IgD-negative memory B cell (primary cell): Measurements from ENCODE around the gene GALNT9. TPM values are rescaled to one million over a fixed set of nuclear protein-coding genes. Genes with fewer than 3 reads are reported as not detected.
A peak's percentile ranks its signal among the peaks of the same experiment; 100 is the strongest.
"Not testable (repeated sequence)": the region's sequence is repeated elsewhere in the genome, so short reads cannot be mapped to it uniquely, and the experiment has no call there.

ENCODE experiments used
- H3K27ac Mint-ChIP-seq, 3 donors: one replicate each; pipeline ENCODE4 v1.8.0; 2020 to 2022; ENCODE audit warnings: mild to moderate bottlenecking in 3 of 3, mixed read lengths in 3 of 3, moderate library complexity in 1 of 3
- H3K27me3 Mint-ChIP-seq: one replicate; pipeline ENCODE4 v1.8.0; 2021; ENCODE audit warnings: mixed read lengths
- H3K36me3 Mint-ChIP-seq: one replicate; pipeline ENCODE4 v1.8.0; 2020; ENCODE audit warnings: mild to moderate bottlenecking, mixed read lengths
- H3K4me1 Mint-ChIP-seq, 3 donors: one replicate each; pipeline ENCODE4 v1.8.0; 2020 to 2022; ENCODE audit warnings: mixed read lengths in 3 of 3, mild to moderate bottlenecking in 1 of 3
- H3K4me3 Mint-ChIP-seq, 4 donors: one replicate each; pipeline ENCODE4 v1.8.0; 2020 to 2022; ENCODE audit warnings: mild to moderate bottlenecking in 4 of 4, mixed read lengths in 4 of 4, moderate library complexity in 3 of 4
- H3K9me3 Mint-ChIP-seq, 3 donors: one replicate each; pipeline ENCODE4 v1.8.0; 2020 to 2021; ENCODE audit warnings: mixed read lengths in 3 of 3, mild to moderate bottlenecking in 1 of 3
- polyA plus RNA-seq: library from polyadenylated mRNA; unstranded; fragments of 300-500 nt; fragmentation: Illumina TruSeq; gene quantifications from one replicate; pipeline ENCODE4 v1.2.3, GENCODE V29; 2021

GALNT9 gene
- polyA plus RNA-seq, 1 donor from 2014 or later: 1.5 TPM

- Mint-ChIP-seq H3K27ac (peak overlapping the region; percentile 40 to 76 (median 64)), H3K4me3 (no peak overlapping the region), H3K27me3 (no peaks in the 10 kb centered on the region), H3K4me1 (no peaks in the 10 kb centered on the region), H3K36me3 (no peaks in the 10 kb centered on the region), H3K9me3 (no peaks in the 10 kb centered on the region)
These were observed 174.2 kb downstream of the GALNT9 start for GRCh38 chr12:132154941-132155770.

GRCh38 chr12:132154341-132154761 lies 175.0 kb downstream of the GALNT9 start:
- H3K36me3 Mint-ChIP-seq: no peaks in the 10 kb centered on the region
- H3K4me3 Mint-ChIP-seq: peak overlapping the region; percentile 3 to 75 (median 40)
- no peaks in the 10 kb centered on the region for H3K27me3 Mint-ChIP-seq
- H3K9me3 Mint-ChIP-seq: no peaks in the 10 kb centered on the region
- H3K4me1 Mint-ChIP-seq: no peaks in the 10 kb centered on the region
- H3K27ac Mint-ChIP-seq: peak overlapping the region; percentile 40 to 76 (median 64)

GRCh38 chr12:132153501-132154340 lies 175.7 kb downstream of the GALNT9 start:
- peak overlapping the region; percentile 23 to 64 (median 40) for H3K27ac Mint-ChIP-seq
- peak overlapping the region; percentile 3 to 75 (median 40) for H3K4me3 Mint-ChIP-seq
- H3K4me1 Mint-ChIP-seq: no peaks in the 10 kb centered on the region
- H3K9me3 Mint-ChIP-seq: no peaks in the 10 kb centered on the region
- H3K36me3 Mint-ChIP-seq: no peaks in the 10 kb centered on the region
- no peaks in the 10 kb centered on the region for H3K27me3 Mint-ChIP-seq

- no peaks in the 10 kb centered on the region for H3K27me3 Mint-ChIP-seq
- H3K4me3 Mint-ChIP-seq: no peak overlapping the region
- H3K27ac Mint-ChIP-seq: peak overlapping the region in 1 of 3 donors; percentile 27
- H3K4me1 Mint-ChIP-seq: no peaks in the 10 kb centered on the region
- no peaks in the 10 kb centered on the region for H3K36me3 Mint-ChIP-seq
- no peaks in the 10 kb centered on the region for H3K9me3 Mint-ChIP-seq
These were observed 176.4 kb downstream of the GALNT9 start for GRCh38 chr12:132152953-132153352.

DNA sequence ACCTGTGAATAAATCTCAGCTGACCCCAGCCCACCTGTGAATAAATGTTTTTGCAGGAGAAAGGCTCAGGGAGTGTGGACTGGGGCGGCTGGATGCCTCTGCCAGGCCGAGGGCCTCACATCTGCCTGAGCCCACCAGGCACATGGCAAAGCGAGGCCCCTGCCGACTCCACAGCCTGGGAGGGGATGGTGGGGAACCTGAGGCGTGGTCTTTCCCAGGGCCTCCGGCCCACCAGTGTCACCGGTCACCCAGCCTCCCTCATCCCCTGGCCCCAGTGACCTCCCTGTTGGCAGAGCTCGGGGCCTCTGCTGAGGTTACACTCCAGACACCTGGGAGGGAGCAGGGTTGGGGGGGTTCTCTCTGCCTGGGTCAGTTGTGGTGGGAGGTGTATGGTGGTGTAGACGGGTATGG lies 177.0 kb downstream of the GALNT9 start:
- no peaks in the 10 kb centered on the region for H3K27me3 Mint-ChIP-seq
- no peaks in the 10 kb centered on the region for H3K4me1 Mint-ChIP-seq
- H3K9me3 Mint-ChIP-seq: no peaks in the 10 kb centered on the region
- no peaks in the 10 kb centered on the region for H3K36me3 Mint-ChIP-seq
- H3K4me3 Mint-ChIP-seq: no peak overlapping the region
- H3K27ac Mint-ChIP-seq: no peak overlapping the region

- no peak overlapping the region for H3K27ac Mint-ChIP-seq
- H3K9me3 Mint-ChIP-seq: no peaks in the 10 kb centered on the region
- no peaks in the 10 kb centered on the region for H3K4me1 Mint-ChIP-seq
- no peaks in the 10 kb centered on the region for H3K36me3 Mint-ChIP-seq
- H3K4me3 Mint-ChIP-seq: no peak overlapping the region
- no peaks in the 10 kb centered on the region for H3K27me3 Mint-ChIP-seq
These were observed 177.5 kb downstream of the GALNT9 start for GRCh38 chr12:132151766-132152410.

DNA sequence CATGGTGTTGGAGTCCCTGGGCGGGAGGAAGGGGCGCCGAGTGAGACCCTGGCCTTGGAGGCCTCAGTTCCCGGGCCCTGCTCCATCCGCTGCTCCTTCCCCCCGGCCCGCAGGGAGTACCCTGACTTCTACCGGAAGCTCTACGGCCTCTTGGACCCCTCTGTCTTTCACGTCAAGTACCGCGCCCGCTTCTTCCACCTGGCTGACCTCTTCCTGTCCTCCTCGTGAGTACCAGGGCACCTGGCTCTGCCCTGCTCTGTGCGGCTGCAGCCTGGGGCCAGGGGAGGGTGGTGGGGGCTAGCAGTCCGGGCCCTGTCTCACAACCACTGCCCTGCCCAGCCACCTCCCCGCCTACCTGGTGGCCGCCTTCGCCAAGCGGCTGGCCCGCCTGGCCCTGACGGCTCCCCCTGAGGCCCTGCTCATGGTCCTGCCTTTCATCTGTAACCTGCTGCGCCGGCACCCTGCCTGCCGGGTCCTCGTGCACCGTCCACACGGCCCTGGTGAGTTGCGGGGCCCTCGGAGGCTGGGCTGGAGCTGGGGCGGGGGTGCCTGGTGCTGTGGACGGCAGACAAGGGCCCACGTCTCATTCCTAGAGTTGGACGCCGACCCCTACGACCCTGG lies 178.1 kb downstream of the GALNT9 start:
- Mint-ChIP-seq H3K4me3 (no peak overlapping the region), H3K27me3 (no peaks in the 10 kb centered on the region), H3K27ac (no peak overlapping the region), H3K36me3 (no peaks in the 10 kb centered on the region), H3K4me1 (peaks cover under 1 to 5% (median 2%) of the 10 kb centered on the region in 3 donors), H3K9me3 (no peaks in the 10 kb centered on the region)

- no peaks in the 10 kb centered on the region for H3K9me3 Mint-ChIP-seq
- no peak overlapping the region for H3K27ac Mint-ChIP-seq
- H3K27me3 Mint-ChIP-seq: no peaks in the 10 kb centered on the region
- peaks cover 5 to 10% (median 7%) of the 10 kb centered on the region in 3 donors for H3K4me1 Mint-ChIP-seq
- H3K36me3 Mint-ChIP-seq: no peaks in the 10 kb centered on the region
- H3K4me3 Mint-ChIP-seq: no peak overlapping the region
These were observed 178.6 kb downstream of the GALNT9 start for GRCh38 chr12:132150780-132151144.

- peaks cover 12 to 16% (median 14%) of the 10 kb centered on the region in 3 donors for H3K4me1 Mint-ChIP-seq
- not testable (repeated sequence) for H3K27me3 Mint-ChIP-seq, H3K9me3 Mint-ChIP-seq, H3K27ac Mint-ChIP-seq, H3K4me3 Mint-ChIP-seq, H3K36me3 Mint-ChIP-seq
These were observed 179.9 kb downstream of the GALNT9 start for GRCh38 chr12:132149526-132149925.

DNA sequence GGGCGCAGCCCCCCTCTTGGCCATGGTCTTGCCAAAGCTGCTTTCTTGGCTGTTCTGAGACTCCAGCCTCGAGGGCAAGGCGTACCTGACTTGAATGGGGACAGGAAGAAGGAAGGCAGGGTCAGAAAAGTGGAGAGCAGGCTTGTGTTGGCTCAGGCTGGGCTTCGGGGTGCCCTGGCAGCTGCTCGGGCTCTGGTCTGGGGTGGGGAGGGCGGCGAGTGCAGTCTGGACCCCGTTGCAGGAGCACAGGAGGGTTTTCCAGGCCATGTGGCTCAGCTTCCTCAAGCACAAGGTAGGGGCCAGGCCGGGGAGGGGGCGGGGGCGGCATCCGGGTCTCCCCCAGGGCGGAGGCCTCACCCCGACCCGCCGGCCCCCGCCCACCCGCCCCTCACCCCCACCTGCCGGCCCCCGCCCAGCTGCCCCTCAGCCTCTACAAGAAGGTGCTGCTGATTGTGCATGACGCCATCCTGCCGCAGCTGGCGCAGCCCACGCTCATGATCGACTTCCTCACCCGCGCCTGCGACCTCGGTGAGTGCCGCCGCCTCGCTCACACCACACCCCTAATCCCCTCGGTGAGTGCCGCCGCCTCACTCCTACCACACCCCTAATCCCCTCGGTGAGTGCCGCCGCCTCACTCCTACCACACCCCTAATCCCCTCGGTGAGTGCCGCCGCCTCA lies 180.9 kb downstream of the GALNT9 start:
- Mint-ChIP-seq H3K4me1 (peaks cover 12 to 17% (median 16%) of the 10 kb centered on the region in 3 donors), H3K9me3 (no peaks in the 10 kb centered on the region), H3K27ac (no peak overlapping the region), H3K4me3 (no peak overlapping the region), H3K27me3 (no peaks in the 10 kb centered on the region), H3K36me3 (no peaks in the 10 kb centered on the region)

DNA sequence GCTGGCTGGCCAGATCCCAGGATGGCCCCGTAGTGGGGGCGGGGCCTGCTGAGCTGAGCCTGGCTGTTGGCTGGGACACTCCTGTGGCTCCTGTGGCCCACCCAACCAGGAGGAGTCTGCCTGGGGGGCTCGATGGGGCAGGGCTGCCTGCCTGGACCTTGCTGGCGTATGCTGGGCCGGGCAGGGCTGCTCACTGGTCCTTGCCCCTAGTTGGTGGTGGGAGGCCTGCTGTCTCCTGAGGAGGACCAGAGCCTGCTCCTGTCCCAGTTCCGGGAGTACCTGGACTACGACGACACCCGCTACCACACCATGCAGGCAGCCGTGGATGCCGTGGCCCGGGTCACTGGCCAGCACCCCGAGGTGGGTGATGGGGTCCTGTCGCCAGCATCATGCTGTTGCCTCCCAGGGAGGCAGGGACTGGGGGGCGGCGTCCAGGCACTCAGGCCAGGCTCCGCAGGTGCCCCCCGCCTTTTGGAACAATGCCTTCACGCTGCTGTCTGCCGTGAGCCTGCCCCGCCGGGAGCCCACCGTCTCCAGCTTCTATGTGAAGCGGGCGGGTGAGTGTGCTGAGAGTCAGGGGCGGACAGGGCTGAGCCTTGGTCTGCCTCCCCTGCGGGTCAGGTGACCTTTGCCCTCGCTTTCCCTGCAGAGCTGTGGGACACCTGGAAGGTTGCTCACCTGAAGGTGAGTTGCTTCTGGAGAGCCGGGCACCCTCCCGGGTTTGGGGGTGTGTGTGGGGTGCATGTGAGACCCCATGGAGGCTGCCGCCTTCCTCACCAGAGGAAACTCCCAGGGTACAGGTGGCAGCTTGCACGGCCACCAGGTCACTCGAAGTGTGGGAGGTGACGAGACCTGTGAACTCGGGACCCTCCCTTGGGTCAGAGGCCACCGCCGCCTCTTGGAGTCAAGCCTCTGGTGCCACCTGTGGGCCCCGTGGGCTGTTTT lies 181.7 kb downstream of the GALNT9 start:
- Mint-ChIP-seq H3K4me1 (peaks cover 12 to 20% (median 19%) of the 10 kb centered on the region in 3 donors), H3K36me3 (no peaks in the 10 kb centered on the region), H3K27me3 (no peaks in the 10 kb centered on the region), H3K27ac (peak overlapping the region in 1 of 3 donors; percentile 27), H3K4me3 (peak overlapping the region in 1 of 4 donors; percentile 92), H3K9me3 (no peaks in the 10 kb centered on the region)

GRCh38 chr12:132146772-132147422 lies 182.5 kb downstream of the GALNT9 start:
- no peaks in the 10 kb centered on the region for H3K36me3 Mint-ChIP-seq
- peak overlapping the region; percentile 27 to 97 (median 90) for H3K27ac Mint-ChIP-seq
- H3K4me1 Mint-ChIP-seq: peaks cover 12 to 21% (median 20%) of the 10 kb centered on the region in 3 donors
- H3K9me3 Mint-ChIP-seq: no peaks in the 10 kb centered on the region
- no peaks in the 10 kb centered on the region for H3K27me3 Mint-ChIP-seq
- H3K4me3 Mint-ChIP-seq: peak overlapping the region in 2 of 4 donors; percentile 65 to 92
